ENCODE measurements around the gene LIAS.
"Not testable (repeated sequence)": the region's sequence is repeated elsewhere in the genome, so short reads cannot be mapped to it uniquely, and the experiment has no call there.

Gene LIAS

GRCh38 chr4:39458505-39459300 is at the start of gene LIAS, which contains the start of gene RPL9:
LIAS (plus strand) TSS chr4:39459056; CDS start chr4:39459118, 62 bp downstream.
RPL9 (minus strand) TSS chr4:39458922; CDS start chr4:39458439, 483 bp downstream.
- DNase-seq (ENCODE audit: extremely low read depth in 1 of 2, low read depth in 1 of 2) = peak; percentile 83 to 88

- no peak for DNase-seq (ENCODE audit: extremely low read depth in 1 of 2, low read depth in 1 of 2)
Observed at GRCh38 chr4:39410415-39410814, 48.4 kb upstream of the LIAS start.

GRCh38 chr4:39411561-39411960 is 47.3 kb upstream of the LIAS start:
- DNase-seq (ENCODE audit: extremely low read depth in 1 of 2, low read depth in 1 of 2) = not testable (repeated sequence)

- no peak for DNase-seq (ENCODE audit: extremely low read depth in 1 of 2, low read depth in 1 of 2)
Observed at GRCh38 chr4:39415678-39416283, 43.1 kb upstream of the LIAS start.

- no peak for DNase-seq (ENCODE audit: extremely low read depth in 1 of 2, low read depth in 1 of 2)
Observed at GRCh38 chr4:39422247-39422646, 36.6 kb upstream of the LIAS start.

- DNase-seq (ENCODE audit: extremely low read depth in 1 of 2, low read depth in 1 of 2) = not testable (repeated sequence)
Observed at GRCh38 chr4:39425297-39425696, 33.6 kb upstream of the LIAS start.

GRCh38 chr4:39426728-39427127 is 32.1 kb upstream of the LIAS start:
- no peak for DNase-seq (ENCODE audit: extremely low read depth in 1 of 2, low read depth in 1 of 2)

- DNase-seq (ENCODE audit: extremely low read depth in 1 of 2, low read depth in 1 of 2) = no peak
Observed at GRCh38 chr4:39427520-39428114, 31.2 kb upstream of the LIAS start.

GRCh38 chr4:39429476-39430334 is 29.2 kb upstream of the LIAS start:
- no peak for DNase-seq (ENCODE audit: extremely low read depth in 1 of 2, low read depth in 1 of 2)

- DNase-seq (ENCODE audit: extremely low read depth in 1 of 2, low read depth in 1 of 2) = no peak
Observed at GRCh38 chr4:39433878-39434492, 24.9 kb upstream of the LIAS start.

- no peak for DNase-seq (ENCODE audit: extremely low read depth in 1 of 2, low read depth in 1 of 2)
Observed at GRCh38 chr4:39435659-39436563, 22.9 kb upstream of the LIAS start.

- DNase-seq (ENCODE audit: extremely low read depth in 1 of 2, low read depth in 1 of 2) = no peak
Observed at GRCh38 chr4:39441593-39441992, 17.3 kb upstream of the LIAS start.

GRCh38 chr4:39442998-39443397 is 15.9 kb upstream of the LIAS start:
- DNase-seq (ENCODE audit: extremely low read depth in 1 of 2, low read depth in 1 of 2) = peak in 1 of 2 donors; percentile 19

GRCh38 chr4:39446483-39446841 is 12.4 kb upstream of the LIAS start:
- DNase-seq (ENCODE audit: extremely low read depth in 1 of 2, low read depth in 1 of 2) = no peak

- peak; percentile 20 to 35 for DNase-seq (ENCODE audit: extremely low read depth in 1 of 2, low read depth in 1 of 2)
Observed at GRCh38 chr4:39446842-39447573, 11.8 kb upstream of the LIAS start.

- DNase-seq (ENCODE audit: extremely low read depth in 1 of 2, low read depth in 1 of 2) = no peak
Observed at GRCh38 chr4:39450618-39451017, 8.2 kb upstream of the LIAS start.

- no peak for DNase-seq (ENCODE audit: extremely low read depth in 1 of 2, low read depth in 1 of 2)
Observed at GRCh38 chr4:39451423-39452023, 7.3 kb upstream of the LIAS start.

GRCh38 chr4:39452153-39452859 is 6.5 kb upstream of the LIAS start:
- no peak for DNase-seq (ENCODE audit: extremely low read depth in 1 of 2, low read depth in 1 of 2)

Data from stimulated activated CD8-positive, alpha-beta memory T cell treated with anti-CD3 and anti-CD28 coated beads, Interleukin-7, amount 100 ng/mL, for 48 hours (primary cell).